ENCODE measurements around the gene ZNF497.

The ZNF497 gene

DNA sequence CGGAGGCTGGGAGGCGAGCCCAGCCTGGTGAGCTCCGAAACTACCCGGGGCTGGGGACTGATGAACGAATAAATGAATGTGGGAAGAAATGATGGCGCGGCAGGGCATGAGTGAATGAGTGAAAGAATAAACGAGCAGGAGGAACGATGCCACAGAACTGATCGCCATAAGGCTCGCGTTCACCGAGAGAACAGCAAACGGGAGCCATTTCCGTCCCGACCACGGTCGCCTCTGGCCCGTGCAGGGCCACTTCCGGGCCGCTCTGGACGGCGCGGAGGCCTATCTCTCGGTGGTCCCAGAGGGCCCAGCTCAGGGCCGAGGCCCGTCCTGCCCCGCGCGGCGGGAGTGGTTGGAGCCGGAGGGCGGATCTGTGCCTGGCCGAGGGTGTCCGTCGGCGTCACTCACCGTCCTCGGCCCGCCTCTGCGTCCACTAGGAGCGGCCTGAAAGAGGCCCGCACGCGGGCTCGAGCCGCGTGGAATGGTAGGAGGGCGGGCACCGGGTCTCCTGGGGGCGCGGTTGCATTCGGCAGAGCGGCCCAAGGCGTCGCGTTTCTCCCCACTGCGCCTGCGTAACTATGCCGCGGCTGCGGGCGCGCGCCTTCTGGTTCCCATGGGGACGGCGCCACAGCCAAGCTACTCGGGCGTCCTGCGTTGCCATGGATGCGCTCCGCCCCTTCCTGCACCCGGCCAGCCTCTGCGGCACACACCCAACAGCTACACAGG is at the start of gene ZNF497:
Gene ZNF497 (minus strand): TSS at position 480 of the 723 bp plus-strand sequence. CDS start 5,116 bp downstream, outside the sequence.
- H3K27ac ChIP-seq (ENCODE audit: extremely low read depth, low read depth, low read length) = peak within 1 kb of the TSS; percentile 85
- ChIA-PET CTCF (interaction anchor here (0.7 to 1.5 kb wide), 7 partner anchors 11 to 230 kb away, joined by 3 to 9 read pairs (median 5); partner anchors contain the start of gene ZBTB45), POLR2A (interaction anchor here (0.5 to 3.2 kb wide), 42 partner anchors 10 to 359 kb away, joined by 3 to 38 read pairs (median 6); partner anchors contain the start of genes A1BG, CHMP2A, RNF225 and RPS5)
- H3K36me3 ChIP-seq (ENCODE audit: control insufficient read depth in 2 of 2, insufficient read depth in 1 of 2, low read length in 2 of 2) = no peaks in the 10 kb centered on the region; a peak in 1 of 3 replicates
- peak within 1 kb of the TSS; percentile 96 for H3K4me3 ChIP-seq (ENCODE audit: low read depth, low read length)
- no peaks in the 10 kb centered on the region for H3K9me3 ChIP-seq (ENCODE audit: control insufficient read depth, insufficient read depth, low read depth, low read length)
- H3K4me1 ChIP-seq (ENCODE audit: control insufficient read depth, insufficient read depth, low read length) = no peaks in the 10 kb centered on the region
- peak; percentile 56; the same call in 1 of the 2 replicates for TF ChIP-seq ZNF138 (tag by site-specific recombination; IDR thresholded peaks at IDR 0.05; ENCODE audit: borderline replicate concordance)
- TF ChIP-seq, protein P1, sequence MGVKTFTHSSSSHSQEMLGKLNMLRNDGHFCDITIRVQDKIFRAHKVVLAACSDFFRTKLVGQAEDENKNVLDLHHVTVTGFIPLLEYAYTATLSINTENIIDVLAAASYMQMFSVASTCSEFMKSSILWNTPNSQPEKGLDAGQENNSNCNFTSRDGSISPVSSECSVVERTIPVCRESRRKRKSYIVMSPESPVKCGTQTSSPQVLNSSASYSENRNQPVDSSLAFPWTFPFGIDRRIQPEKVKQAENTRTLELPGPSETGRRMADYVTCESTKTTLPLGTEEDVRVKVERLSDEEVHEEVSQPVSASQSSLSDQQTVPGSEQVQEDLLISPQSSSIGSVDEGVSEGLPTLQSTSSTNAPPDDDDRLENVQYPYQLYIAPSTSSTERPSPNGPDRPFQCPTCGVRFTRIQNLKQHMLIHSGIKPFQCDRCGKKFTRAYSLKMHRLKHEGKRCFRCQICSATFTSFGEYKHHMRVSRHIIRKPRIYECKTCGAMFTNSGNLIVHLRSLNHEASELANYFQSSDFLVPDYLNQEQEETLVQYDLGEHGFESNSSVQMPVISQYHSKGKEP (tag by site-specific recombination; IDR thresholded peaks at IDR 0.05) = peak; percentile 51; the same call in 1 of the 2 replicates
- TF ChIP-seq HOXA7 (CRISPR knock-in tag; IDR thresholded peaks at IDR 0.05; ENCODE audit: borderline replicate concordance) = no peak
- TF ChIP-seq KLF16 (tag by site-specific recombination; IDR thresholded peaks at IDR 0.05) = peak; percentile 73
- TF ChIP-seq KLF8 (tag by site-specific recombination; IDR thresholded peaks at IDR 0.05) = peak; percentile 74; the same call in 1 of the 2 replicates
- TF ChIP-seq ZNF23 (tag by site-specific recombination; IDR thresholded peaks at IDR 0.05; ENCODE audit: borderline replicate concordance) = no peak
- peak; percentile 62 for TF ChIP-seq KLF1 (tag by site-specific recombination; IDR thresholded peaks at IDR 0.05)
- no peak for TF ChIP-seq ZNF529 (tag by site-specific recombination; IDR thresholded peaks at IDR 0.05; ENCODE audit: insufficient replicate concordance)
- peak; percentile 78 for TF ChIP-seq YY2 (tag by site-specific recombination; IDR thresholded peaks at IDR 0.05)
- no peak for TF ChIP-seq ZNF626 (tag by site-specific recombination; IDR thresholded peaks at IDR 0.05)
- peak; percentile 68 for TF ChIP-seq SP3 (tag by site-specific recombination; IDR thresholded peaks at IDR 0.05)
- no peak for TF ChIP-seq ZNF112 (tag by site-specific recombination; IDR thresholded peaks at IDR 0.05)
- TF ChIP-seq GLIS2 (tag by site-specific recombination; IDR thresholded peaks at IDR 0.05) = 0 out of 2 replicates have a peak, but pooled peaks have one; percentile 9
- TF ChIP-seq ZSCAN30 (tag by site-specific recombination; IDR thresholded peaks at IDR 0.05) = peak; percentile 95
- TF ChIP-seq, protein P2, sequence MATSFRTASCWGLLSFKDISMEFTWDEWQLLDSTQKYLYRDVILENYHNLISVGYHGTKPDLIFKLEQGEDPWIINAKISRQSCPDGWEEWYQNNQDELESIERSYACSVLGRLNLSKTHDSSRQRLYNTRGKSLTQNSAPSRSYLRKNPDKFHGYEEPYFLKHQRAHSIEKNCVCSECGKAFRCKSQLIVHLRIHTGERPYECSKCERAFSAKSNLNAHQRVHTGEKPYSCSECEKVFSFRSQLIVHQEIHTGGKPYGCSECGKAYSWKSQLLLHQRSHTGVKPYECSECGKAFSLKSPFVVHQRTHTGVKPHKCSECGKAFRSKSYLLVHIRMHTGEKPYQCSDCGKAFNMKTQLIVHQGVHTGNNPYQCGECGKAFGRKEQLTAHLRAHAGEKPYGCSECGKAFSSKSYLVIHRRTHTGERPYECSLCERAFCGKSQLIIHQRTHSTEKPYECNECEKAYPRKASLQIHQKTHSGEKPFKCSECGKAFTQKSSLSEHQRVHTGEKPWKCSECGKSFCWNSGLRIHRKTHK (tag by site-specific recombination; IDR thresholded peaks at IDR 0.05) = no peak
- TF ChIP-seq ZNF560 (tag by site-specific recombination; IDR thresholded peaks at IDR 0.05; ENCODE audit: borderline replicate concordance) = no peak
- TF ChIP-seq ZNF843 (tag by site-specific recombination; IDR thresholded peaks at IDR 0.05) = 0 out of 2 replicates have a peak, but pooled peaks have one; percentile 63
- peak; percentile 96; the same call in 1 of the 2 replicates for TF ChIP-seq ZNF561 (tag by site-specific recombination; IDR thresholded peaks at IDR 0.05; ENCODE audit: borderline replicate concordance)
- peak; percentile 9; the same call in 1 of the 2 replicates for TF ChIP-seq TRIM28 (IDR thresholded peaks at IDR 0.05; ENCODE audit: borderline replicate concordance, low read length)
- peak; percentile 86 for TF ChIP-seq ZBTB17 (tag by site-specific recombination; IDR thresholded peaks at IDR 0.05)
- no peak for TF ChIP-seq ZNF473 (tag by site-specific recombination; IDR thresholded peaks at IDR 0.05)
- TF ChIP-seq MYNN (tag by site-specific recombination; IDR thresholded peaks at IDR 0.05; ENCODE audit: borderline replicate concordance) = peak; percentile 51; the same call in 1 of the 2 replicates
- peak; percentile 95 for TF ChIP-seq KLF9 (tag by site-specific recombination; IDR thresholded peaks at IDR 0.05; ENCODE audit: low read depth)
- no peak for TF ChIP-seq ZNF549 (tag by site-specific recombination; IDR thresholded peaks at IDR 0.05)
- no peak for TF ChIP-seq ZNF837 (tag by site-specific recombination; IDR thresholded peaks at IDR 0.05)
- TF ChIP-seq ZNF629 (tag by site-specific recombination; IDR thresholded peaks at IDR 0.05) = peak; percentile 42; the same call in 1 of the 2 replicates
- TF ChIP-seq, protein P3, sequence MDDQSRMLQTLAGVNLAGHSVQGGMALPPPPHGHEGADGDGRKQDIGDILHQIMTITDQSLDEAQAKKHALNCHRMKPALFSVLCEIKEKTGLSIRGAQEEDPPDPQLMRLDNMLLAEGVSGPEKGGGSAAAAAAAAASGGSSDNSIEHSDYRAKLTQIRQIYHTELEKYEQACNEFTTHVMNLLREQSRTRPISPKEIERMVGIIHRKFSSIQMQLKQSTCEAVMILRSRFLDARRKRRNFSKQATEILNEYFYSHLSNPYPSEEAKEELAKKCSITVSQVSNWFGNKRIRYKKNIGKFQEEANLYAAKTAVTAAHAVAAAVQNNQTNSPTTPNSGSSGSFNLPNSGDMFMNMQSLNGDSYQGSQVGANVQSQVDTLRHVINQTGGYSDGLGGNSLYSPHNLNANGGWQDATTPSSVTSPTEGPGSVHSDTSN (CRISPR knock-in tag; IDR thresholded peaks at IDR 0.05) = no peak
- TF ChIP-seq, protein P4, sequence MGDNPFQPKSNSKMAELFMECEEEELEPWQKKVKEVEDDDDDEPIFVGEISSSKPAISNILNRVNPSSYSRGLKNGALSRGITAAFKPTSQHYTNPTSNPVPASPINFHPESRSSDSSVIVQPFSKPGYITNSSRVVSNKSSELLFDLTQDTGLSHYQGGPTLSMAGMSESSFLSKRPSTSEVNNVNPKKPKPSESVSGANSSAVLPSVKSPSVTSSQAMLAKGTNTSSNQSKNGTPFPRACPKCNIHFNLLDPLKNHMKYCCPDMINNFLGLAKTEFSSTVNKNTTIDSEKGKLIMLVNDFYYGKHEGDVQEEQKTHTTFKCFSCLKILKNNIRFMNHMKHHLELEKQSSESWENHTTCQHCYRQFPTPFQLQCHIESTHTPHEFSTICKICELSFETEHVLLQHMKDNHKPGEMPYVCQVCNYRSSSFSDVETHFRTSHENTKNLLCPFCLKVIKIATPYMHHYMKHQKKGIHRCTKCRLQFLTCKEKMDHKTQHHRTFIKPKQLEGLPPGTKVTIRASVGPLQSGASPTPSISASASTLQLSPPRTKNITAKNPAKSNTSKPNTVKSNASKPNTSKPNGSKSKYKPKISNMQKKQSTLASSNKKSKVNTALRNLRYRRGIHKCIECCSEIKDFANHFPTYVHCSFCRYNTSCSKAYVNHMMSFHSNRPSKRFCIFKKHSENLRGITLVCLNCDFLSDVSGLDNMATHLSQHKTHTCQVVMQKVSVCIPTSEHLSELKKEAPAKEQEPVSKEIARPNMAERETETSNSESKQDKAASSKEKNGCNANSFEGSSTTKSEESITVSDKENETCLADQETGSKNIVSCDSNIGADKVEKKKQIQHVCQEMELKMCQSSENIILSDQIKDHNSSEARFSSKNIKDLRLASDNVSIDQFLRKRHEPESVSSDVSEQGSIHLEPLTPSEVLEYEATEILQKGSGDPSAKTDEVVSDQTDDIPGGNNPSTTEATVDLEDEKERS (tag by site-specific recombination; IDR thresholded peaks at IDR 0.05) = 0 out of 2 replicates have a peak, but pooled peaks have one; percentile 7
- no peak for TF ChIP-seq ZNF266 (tag by site-specific recombination; IDR thresholded peaks at IDR 0.05; ENCODE audit: low read depth)
